Thyroid gland (tissue), 4 donors: ENCODE results near the gene FKBP14. TPM values are rescaled to one million over a fixed set of nuclear protein-coding genes. Genes with fewer than 3 reads are reported as not detected.

Experiments
- DNase-seq, 2 donors: peaks; one replicate each; pipeline ENCODE4 v3.0.0-alpha.2; 2019
- H3K27ac ChIP-seq, 3 donors: fragments of 200-600 bp; sonication (generic); 1 replicate in 2 of 3; 2 replicates in 1 of 3; pipeline ENCODE4 v1.5.1; 2016 to 2019; ENCODE audit warnings: mild to moderate bottlenecking in 1 of 3, moderate library complexity in 1 of 3
- H3K27me3 ChIP-seq: fragments of 200-600 bp; sonication (generic); one replicate; pipeline ENCODE4 v1.5.1; 2019
- H3K36me3 ChIP-seq, 2 donors: fragments of 200-600 bp; sonication (generic); one replicate each; pipeline ENCODE4 v1.5.1; 2016 to 2019
- H3K4me1 ChIP-seq, 2 donors: fragments of 200-600 bp; sonication (generic); one replicate each; pipeline ENCODE4 v1.5.1; 2017 to 2019
- H3K4me3 ChIP-seq, 3 donors: fragments of 200-600 bp; sonication (generic); replicated peaks in 1 of 3; 1 replicate in 2 of 3; 2 replicates in 1 of 3; pipeline ENCODE4 v1.5.1; 2016; ENCODE audit warnings: mild to moderate bottlenecking in 1 of 3
- H3K9me3 ChIP-seq: fragments of 200-600 bp; sonication (generic); one replicate; pipeline ENCODE4 v1.5.1; 2017
- POLR2A ChIP-seq, 2 donors: fragments of 450-650 bp; IDR thresholded peaks; one replicate each; pipeline ENCODE4 v1.6.1; 2017; ENCODE audit warnings: antibody characterized with exemption in 2 of 2, mild to moderate bottlenecking in 2 of 2, moderate library complexity in 1 of 2
- WGBS, 2 donors: methylation state at CpG; one replicate each; pipeline ENCODE4 v1.1.5; 2017; 5-methylcytosine and 5-hydroxymethylcytosine counted together
- intact Hi-C: fragments of 100-400 bp; cut with DNase I; formaldehyde crosslinking; loops from one replicate; pipeline ENCODE4 v1.15.1; 2023
- total RNA-seq, 4 donors: library from RNA; depleted of rRNA; stranded (reverse); fragments of >200 nt; gene quantifications; one replicate each; pipeline ENCODE4 v1.2.3, GENCODE V29; 2016
- TF ChIP-seq, protein P1 (sequence below), 6 experiments: fragments of 200-600 bp in 3 of 6; fragments of 450-650 bp in 3 of 6; sonication (generic) in 3 of 6; IDR thresholded peaks; one replicate each; pipeline ENCODE4 v1.5.1; 2016 to 2019; ENCODE audit warnings: antibody characterized with exemption in 6 of 6, mild to moderate bottlenecking in 2 of 6, inconsistent platforms in 1 of 6, moderate library complexity in 1 of 6

The FKBP14 gene
- total RNA-seq, 4 donors from 2014 or later: 5.2 to 11.7 (median 6.6) TPM

DNA sequence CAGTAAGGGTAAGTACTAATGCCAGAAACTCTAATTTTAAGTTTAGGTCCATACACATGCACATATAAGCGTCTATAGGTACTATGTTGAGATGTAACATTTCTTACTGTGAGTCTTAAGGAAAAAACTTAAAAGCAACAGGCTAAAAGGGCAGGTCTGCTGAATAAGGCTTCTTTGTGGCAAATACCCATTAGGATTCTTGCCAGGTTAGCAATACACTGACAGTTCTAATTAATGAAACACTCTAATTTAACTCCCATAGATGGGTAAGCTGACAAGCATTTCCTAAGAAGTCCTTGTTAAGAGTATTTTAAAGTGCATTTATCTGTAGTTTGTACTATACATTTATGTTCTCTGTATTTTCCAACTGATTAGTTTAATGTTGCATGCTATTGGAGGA is 50.9 kb downstream of the FKBP14 start:
- no peaks in the 10 kb centered on the region for H3K27me3 ChIP-seq
- TF ChIP-seq, protein P1, sequence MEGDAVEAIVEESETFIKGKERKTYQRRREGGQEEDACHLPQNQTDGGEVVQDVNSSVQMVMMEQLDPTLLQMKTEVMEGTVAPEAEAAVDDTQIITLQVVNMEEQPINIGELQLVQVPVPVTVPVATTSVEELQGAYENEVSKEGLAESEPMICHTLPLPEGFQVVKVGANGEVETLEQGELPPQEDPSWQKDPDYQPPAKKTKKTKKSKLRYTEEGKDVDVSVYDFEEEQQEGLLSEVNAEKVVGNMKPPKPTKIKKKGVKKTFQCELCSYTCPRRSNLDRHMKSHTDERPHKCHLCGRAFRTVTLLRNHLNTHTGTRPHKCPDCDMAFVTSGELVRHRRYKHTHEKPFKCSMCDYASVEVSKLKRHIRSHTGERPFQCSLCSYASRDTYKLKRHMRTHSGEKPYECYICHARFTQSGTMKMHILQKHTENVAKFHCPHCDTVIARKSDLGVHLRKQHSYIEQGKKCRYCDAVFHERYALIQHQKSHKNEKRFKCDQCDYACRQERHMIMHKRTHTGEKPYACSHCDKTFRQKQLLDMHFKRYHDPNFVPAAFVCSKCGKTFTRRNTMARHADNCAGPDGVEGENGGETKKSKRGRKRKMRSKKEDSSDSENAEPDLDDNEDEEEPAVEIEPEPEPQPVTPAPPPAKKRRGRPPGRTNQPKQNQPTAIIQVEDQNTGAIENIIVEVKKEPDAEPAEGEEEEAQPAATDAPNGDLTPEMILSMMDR (IDR thresholded peaks at IDR 0.05): no peak
- TF ChIP-seq POLR2A (IDR thresholded peaks at IDR 0.05): no peak
- intact Hi-C loops: no loop called here
- WGBS, 2 donors: 100% methylated on average over 1 of the region's 1 CpG
- no peak for DNase-seq
- H3K4me1 ChIP-seq: no peaks in the 10 kb centered on the region
- H3K27ac ChIP-seq: no peak overlapping the region
- no peak overlapping the region for H3K4me3 ChIP-seq
- H3K9me3 ChIP-seq: no peaks in the 10 kb centered on the region
- no peaks in the 10 kb centered on the region for H3K36me3 ChIP-seq

DNA sequence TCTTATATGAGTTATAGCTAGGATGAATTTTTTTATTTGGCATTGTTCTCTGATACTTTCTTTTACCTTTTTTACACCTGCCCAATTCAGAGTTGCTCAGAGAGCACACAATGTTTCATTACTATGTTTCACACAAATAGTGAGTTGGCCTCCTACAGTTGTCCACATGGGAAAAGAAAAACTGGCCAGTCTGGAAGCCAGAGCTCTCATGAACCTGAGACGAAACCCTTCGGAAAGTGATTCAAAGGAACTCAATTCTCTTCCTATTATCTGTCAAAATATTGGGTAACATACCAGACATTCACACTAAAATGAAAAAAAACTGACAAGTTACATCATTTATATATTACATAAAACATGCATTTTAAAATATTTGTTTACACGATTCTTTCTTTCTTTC is 52.2 kb downstream of the FKBP14 start:
- H3K27ac ChIP-seq: no peak overlapping the region
- intact Hi-C loops: no loop called here

DNA sequence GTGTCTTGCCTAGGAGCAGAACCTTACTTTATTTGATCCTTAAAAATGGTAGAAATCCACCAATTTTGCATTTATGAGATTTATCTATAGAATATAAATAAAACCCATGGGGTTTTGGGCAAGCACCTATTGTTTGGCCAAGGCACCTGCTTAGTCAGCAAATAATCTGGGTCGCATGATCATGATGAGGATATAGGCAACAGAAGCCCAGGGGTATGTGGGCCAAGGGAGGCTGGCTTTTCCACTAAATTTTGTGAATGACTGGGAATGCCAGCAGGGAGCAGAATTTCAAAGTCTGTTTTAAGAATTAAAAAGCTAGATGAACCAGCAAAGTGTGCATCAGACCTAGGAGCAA is 54.2 kb downstream of the FKBP14 start:
- Histone ChIP-seq H3K36me3 (no peaks in the 10 kb centered on the region), H3K27me3 (no peaks in the 10 kb centered on the region), H3K4me3 (no peak overlapping the region), H3K4me1 (no peaks in the 10 kb centered on the region), H3K27ac (no peak overlapping the region), H3K9me3 (no peaks in the 10 kb centered on the region)
- no peak for TF ChIP-seq POLR2A (IDR thresholded peaks at IDR 0.05)
- TF ChIP-seq, protein P1 (IDR thresholded peaks at IDR 0.05): no peak
- intact Hi-C loops: no loop called here
- 92 to 93% methylated on average over 1 of the region's 1 CpG for WGBS, 2 donors
- DNase-seq: no peak

More for the DNA sequence above, 52.2 kb downstream of the FKBP14 start:
- Histone ChIP-seq H3K9me3 (no peaks in the 10 kb centered on the region), H3K36me3 (no peaks in the 10 kb centered on the region), H3K4me3 (no peak overlapping the region), H3K27me3 (no peaks in the 10 kb centered on the region), H3K4me1 (no peaks in the 10 kb centered on the region)
- TF ChIP-seq, protein P1 (IDR thresholded peaks at IDR 0.05): no peak
- no peak for TF ChIP-seq POLR2A (IDR thresholded peaks at IDR 0.05)
- 91 to 96% methylated on average over 3 of the region's 3 CpGs for WGBS, 2 donors
- DNase-seq: no peak

DNA sequence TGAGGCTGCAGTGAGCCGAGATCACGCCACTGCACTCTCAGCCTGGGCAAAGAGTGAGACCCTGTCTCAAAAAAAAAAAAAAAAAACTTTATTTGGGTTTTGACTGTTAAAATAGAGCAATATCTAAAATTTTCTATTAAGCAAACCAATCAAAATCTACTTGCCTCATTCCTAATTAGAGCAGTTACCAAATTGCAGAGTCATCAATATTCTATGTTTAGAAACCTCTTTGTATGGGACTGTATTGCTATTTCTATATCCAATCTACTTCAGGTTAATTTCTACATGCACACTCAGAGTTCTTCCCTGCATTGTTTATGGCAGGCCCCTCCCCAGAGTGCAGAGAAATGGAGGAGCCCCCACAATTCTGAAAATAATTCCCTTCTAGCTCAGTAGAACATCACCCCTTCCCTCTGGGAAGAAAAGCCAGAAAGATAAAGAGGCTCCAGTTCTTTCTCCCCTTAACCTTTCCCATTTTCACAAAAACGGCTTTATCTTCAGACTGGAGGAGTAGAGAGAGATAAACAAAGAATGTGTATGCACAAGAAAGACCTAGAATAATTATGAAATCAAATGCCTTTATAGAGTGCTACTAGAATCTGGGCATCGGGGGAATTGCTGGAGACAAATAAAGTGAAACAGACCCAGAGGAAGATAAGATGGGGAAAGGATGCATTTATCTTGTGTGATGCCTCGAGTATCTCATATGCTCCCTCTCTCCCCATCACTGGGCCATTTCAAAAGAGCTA is 54.8 kb downstream of the FKBP14 start:
- TF ChIP-seq, protein P1 (IDR thresholded peaks at IDR 0.05): no peak
- TF ChIP-seq POLR2A (IDR thresholded peaks at IDR 0.05): no peak
- no peak overlapping the region for H3K4me3 ChIP-seq
- H3K27ac ChIP-seq: no peak overlapping the region
- H3K36me3 ChIP-seq: no peaks in the 10 kb centered on the region
- no peaks in the 10 kb centered on the region for H3K9me3 ChIP-seq
- intact Hi-C loops: no loop called here
- DNase-seq: no peak
- no peaks in the 10 kb centered on the region for H3K4me1 ChIP-seq
- WGBS, 2 donors: 90 to 92% methylated on average over 5 of the region's 5 CpGs
- no peaks in the 10 kb centered on the region for H3K27me3 ChIP-seq

DNA sequence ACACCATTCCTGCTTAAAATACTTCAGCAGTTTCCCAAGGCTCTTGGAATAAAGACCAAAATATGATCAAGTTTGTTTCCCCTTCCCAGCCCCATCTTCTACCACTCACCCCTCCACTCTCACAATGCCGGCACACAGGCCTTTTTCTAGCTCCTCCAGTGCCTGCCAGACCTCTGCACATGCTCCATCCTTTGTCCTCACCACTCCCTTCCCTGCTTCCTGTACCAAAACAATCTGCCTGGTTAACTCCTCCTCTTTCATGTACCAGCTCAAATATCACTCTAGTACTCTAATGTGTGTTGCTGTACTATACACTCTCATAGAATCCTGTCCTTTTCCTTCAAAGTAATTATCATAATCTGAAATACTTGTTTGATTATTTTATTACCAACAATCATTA is 56.3 kb downstream of the FKBP14 start:
- H3K9me3 ChIP-seq: no peaks in the 10 kb centered on the region
- H3K27me3 ChIP-seq: no peaks in the 10 kb centered on the region
- intact Hi-C loops: no loop called here
- no peak overlapping the region for H3K4me3 ChIP-seq
- WGBS, 2 donors: 72 to 88% methylated on average over 1 of the region's 1 CpG
- H3K36me3 ChIP-seq: no peaks in the 10 kb centered on the region
- H3K27ac ChIP-seq: no peak overlapping the region
- DNase-seq: no peak
- H3K4me1 ChIP-seq: no peaks in the 10 kb centered on the region
- TF ChIP-seq POLR2A (IDR thresholded peaks at IDR 0.05): no peak
- TF ChIP-seq, protein P1 (IDR thresholded peaks at IDR 0.05): no peak
